ENCODE results near the gene LUM.
A peak's percentile ranks its signal among the peaks of the same experiment; 100 is the strongest.
"Not testable (repeated sequence)": the region's sequence is repeated elsewhere in the genome, so short reads cannot be mapped to it uniquely, and the experiment has no call there.

LUM gene

DNA sequence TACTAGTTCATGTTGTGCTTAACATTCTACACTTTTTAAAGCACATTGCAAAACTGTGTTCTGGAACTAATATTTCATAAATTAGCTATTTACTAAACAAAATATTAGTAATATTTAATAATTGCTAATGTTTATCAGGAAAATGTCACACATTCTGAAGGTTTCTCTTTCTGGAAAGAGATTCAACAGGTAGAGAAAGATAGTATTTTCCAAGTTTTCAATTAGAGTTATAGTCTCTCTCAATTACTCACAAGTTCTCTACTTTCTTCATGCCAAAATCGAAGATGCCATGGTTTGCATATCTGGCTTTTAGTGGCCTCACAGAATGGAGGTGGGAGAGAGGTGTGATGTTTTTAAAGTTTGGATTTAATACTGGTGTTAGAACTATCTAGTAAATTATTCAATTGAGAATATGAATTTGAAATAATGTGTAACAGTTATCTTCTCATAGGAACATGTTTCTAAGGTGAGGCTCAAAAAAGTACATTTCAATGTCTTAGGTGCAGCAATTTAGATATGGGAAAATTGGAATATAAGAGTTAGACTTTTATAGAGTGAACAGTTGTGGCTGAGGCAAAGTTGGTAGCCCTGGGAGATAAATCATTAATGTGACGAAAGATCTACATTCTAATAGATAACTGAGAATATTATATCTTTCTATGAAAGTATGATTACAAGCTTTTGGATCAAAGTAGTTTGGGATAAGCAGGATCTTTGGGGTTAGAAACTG lies 1.5 kb downstream of the LUM start:
- DNase-seq (ENCODE audit: low read depth in 2 of 2) = no peak

DNA sequence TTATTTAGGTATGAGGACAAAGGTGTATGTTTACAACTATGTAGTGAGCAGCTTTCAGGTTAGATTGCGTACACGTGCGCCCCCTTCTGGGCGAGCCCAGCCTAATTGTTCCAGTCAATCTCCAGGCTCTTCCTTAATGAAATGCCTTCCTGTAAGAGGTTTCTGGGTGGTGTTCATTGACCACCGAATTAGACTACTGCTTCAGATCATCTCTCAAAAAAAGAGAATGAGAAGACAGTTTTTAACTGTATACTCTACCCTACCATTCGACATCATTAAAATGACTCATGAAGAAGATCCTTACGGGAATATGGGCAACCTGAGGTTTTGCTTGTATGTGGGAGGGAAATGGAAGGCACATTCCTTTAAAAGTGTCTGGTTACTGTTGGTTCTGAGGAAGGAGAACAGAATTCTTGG lies 2.1 kb downstream of the LUM start:
- DNase-seq (ENCODE audit: low read depth in 2 of 2) = peak; percentile 43 to 55

DNA sequence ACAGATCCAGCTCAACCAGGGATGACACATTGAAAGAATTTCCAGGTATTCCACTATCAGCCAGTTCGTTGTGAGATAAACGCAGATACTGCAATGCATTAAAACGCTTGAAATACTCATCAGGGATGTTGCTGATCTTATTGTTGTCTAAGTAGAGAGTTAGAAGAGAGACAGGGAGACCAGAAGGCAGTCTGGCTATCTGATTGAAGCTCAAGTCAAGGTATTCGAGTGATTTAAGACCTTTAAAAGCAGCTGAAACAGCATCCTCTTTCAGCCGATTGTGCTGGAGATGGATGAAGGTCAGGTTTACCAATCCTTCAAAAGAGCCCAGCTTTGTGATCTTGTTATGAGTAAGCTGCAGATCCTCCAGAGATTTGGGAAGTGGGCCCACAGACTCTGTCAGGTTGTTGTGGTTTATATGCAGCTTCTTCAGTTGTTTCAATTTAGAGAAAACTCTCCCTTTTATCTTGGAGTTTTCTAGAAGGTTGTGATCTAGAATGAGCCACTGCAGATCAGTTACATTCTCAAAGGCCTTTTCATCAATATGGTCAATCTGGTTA lies 3.0 kb downstream of the LUM start:
- no peak for DNase-seq (ENCODE audit: low read depth in 2 of 2)

DNA sequence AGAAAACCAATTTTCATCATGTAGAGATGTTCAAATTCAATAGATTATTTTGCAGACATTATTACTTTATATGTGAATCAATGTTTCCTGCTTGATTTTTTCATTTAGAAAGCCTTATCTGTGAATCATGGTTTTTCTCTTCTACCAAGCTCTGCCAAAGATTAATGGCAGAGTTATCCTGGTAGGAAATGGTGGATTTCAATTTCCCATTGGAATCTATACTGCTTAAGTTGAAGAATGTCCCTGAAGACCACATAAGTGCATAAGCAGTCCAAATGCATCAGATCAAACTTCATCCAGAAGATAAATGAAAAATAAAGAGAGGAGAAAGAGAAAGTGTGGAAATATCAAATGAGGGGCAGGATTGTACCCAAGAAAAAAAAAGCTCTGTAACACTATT lies 5.0 kb downstream of the LUM start:
- no peak for DNase-seq (ENCODE audit: low read depth in 2 of 2)

DNA sequence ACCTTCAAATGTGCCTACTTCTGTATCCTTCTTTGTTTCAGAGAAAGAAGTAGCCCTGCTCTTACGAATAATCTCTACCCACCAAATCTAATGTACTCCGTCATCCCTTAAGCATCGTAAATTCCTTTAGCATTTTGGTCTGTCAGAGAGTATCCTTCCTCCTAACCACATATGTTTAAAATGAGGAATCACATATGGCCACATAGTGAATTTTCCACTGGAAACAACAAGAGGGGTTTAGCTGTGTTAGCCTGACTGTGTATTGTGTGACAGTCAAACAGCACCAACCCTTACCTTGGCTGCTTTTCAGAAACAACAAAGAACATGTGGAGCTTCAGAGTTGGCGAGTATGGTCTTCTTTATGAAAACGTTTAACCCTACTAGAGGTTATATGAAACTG lies 5.5 kb downstream of the LUM start:
- DNase-seq (ENCODE audit: low read depth in 2 of 2) = peak; percentile 57

DNA sequence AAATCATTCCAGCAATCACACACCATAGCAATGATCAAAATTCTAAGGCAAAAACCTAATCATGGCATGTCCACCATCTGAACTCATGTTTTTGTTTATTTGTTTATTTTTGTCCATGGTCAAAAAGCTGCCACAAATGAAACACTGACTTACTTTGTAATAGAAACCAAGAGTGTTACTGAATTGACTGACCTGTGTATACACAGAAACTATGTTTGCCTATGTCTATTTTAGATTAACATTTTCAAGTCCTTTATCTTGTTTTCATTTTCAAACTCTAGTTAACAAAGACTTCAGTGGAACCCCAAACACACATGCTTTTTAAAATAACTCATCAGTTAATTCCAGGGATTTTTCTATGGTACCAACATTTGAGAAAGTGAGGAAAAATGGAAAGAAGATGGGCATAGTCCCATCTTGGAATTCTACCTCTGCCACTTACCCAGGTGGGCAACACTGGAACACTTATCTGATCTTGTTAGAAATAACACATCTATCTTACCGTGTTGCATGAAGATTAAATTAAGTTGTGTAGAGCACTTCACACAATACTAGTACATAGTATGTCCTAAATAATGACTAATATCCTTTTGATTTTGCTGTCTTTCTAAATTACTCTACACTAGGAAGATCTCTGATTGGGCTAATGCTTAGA lies 6.4 kb downstream of the LUM start:
- DNase-seq (ENCODE audit: low read depth in 2 of 2) = no peak

DNA sequence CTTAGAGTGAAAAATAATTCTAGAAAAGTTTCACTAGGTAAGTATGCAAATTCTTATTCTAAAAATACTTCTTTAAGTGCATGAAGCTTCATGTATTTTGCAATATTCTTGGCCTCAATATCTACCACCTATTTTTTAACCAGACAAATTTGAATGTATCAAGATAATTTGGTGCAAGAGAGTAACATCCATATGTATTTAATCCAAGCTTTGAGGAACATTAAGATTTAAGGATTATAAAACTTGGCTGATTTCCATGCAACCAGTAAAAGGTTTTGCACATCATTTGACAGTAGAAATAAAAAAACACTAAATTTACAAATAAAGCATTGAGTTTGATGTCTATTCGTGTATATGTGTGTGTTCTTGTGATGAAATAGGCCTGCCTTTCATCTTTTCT lies 7.7 kb downstream of the LUM start:
- no peak for DNase-seq (ENCODE audit: low read depth in 2 of 2)

DNA sequence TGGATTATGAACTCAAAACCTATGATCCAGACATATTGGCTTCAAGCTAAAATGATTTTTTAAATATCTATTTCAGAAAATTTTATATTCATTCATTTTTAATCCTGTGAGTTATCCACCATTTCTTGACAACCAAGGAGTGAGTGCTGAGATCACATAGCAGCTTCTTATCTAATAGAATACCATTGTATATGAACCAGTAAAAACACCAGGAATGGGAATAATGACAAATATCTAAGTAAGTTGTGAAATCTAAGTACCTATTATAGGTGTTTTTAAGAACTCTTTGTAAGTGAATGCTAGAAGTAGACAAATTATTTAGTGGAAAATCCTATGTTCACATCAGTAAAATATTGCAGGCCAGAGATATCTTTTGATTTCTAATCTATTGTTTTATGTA lies 8.2 kb downstream of the LUM start:
- no peak for DNase-seq (ENCODE audit: low read depth in 2 of 2)

DNA sequence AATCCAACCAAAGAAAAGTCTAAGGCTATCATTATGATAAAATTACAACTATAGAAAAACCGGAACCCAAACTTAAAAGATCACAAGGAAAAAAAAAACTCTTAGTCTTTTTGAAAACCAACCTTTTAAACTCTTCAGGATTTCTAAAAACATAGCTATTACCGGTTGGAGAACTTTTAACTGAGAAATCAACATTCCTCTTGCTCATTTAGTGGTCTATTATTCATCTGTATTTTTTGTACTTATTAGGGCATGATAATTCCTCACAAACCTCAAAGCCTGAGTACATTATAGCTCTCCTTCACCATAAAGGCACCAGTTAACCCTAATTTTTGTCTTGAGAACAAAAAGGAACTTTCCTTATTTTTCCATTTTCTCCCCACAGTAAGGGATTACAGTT lies 10.4 kb downstream of the LUM start:
- peak; percentile 24 to 28 for DNase-seq (ENCODE audit: low read depth in 2 of 2)

DNA sequence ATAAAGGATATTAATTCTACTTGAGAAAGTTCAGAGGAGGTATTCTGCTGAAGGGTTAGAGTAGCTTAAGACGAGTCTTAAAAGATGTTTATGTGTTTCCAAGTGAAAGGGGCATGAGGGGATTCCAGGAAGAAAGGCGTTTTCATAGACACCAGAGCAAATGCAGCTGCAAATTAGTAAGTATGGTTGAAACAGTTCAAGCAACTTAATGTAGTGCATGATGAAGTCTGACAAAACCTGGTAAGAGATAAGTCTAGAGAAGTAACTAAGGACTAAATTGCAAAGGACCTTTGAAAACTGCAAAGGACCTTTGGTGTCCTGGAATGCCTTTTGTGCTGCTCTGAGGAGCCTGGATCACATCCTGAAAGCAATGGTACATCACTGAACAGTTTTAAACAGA lies 11.5 kb downstream of the LUM start:
- no peak for DNase-seq (ENCODE audit: low read depth in 2 of 2)

DNA sequence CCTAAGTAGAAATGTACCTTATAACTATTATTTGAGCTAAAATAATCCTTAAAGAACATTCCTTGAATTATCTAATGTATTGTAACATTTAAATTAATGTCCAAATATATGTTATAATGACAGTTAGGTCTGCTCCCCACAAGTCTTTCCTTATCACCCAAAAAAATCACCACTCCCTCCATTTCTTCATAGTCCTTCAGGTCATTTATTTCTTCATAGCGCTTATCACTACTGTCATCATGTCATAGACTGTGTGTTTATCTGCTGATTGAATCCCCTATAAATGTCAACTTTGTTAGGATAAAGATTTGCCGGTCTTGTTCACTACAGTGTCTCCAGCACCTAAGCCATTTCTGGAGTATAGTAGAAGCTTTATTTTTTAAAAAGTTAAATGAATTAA lies 12.0 kb downstream of the LUM start:
- DNase-seq (ENCODE audit: low read depth in 2 of 2) = no peak

DNA sequence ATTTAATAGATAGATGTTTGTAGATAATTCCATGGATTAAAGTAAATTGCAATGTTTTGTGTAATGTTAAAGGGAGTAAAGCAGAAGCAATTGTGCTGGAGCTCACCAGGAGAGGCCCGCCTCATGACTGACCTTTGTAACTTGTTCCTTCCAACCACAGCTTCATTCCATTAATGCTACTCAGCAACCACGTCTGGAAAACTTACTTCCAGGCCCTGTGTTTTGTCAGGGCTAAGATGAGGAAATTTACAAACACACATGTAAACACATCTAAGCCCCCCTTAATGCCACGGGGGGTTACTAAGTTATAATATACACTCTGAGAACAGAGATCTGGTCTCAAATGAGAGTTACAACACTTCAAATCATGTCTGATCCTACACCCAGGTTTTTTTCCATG lies 12.4 kb downstream of the LUM start:
- peak; percentile 81 to 83 for DNase-seq (ENCODE audit: low read depth in 2 of 2)

DNA sequence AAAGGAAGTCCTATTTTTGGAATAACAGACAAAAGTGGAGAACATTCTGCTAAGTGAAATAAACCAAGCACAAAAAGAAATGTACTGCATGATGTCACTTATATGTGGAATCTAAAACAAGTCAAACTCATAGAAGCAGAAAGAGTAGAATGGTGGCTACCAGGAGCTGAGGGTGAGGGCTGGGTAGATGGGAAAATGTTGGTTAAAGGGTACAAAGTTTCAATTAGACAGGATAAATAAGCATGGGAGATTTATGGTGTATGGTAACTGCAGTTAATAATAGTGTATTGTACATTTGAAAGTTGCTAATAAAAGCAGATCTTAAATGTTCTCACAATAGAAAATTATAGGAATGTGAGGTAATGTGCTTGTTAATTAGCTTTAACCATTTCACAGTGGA lies 12.8 kb downstream of the LUM start:
- no peak for DNase-seq (ENCODE audit: low read depth in 2 of 2)

DNA sequence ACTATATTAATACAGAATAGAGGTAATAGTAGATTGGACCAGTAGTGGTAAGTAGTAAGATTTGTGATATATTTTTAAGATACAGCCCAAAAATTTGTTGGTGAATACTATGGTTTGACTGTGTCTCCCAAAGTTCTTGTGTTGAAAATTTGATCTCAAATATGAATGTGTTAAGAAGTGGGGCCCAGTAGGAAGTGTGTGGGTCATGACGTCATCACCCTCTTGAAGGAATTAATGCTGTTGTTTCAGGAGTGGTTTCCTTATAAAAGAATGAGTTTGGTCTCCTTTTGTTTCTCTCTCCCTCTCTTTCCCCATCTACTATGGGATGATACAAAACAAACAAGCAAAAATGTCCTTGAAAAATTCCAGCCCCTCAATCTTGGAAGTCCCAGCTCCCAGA lies 16.3 kb downstream of the LUM start:
- no peak for DNase-seq (ENCODE audit: low read depth in 2 of 2)

DNA sequence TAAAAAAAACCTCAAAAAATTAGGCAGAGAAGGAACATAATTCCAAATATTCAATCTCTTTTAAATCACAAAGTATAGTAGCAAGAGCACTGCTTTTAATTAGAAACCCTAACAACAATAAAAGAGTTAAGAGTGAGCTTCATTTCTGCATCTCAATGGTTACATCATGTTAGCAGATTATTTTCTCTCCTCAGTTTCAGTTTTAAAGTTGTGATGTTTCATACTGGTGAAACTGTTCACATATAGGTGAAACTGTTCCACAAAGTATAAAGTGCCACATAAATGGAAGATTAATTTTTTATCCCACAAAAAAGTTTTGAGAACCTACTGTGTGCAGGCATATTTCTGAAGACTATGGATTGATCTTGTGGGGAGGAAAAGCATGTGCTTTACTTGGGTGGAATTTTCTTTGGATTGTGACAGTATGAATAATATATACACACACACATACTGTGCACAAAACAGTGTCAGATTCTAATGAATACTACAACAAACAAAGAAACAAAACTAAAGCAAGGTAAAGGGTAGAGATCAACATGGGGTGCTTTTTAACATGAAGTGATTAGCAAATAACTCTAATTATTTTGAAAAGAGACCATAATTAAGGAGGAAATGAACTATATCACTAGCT lies 17.1 kb downstream of the LUM start:
- no peak for DNase-seq (ENCODE audit: low read depth in 2 of 2)

DNA sequence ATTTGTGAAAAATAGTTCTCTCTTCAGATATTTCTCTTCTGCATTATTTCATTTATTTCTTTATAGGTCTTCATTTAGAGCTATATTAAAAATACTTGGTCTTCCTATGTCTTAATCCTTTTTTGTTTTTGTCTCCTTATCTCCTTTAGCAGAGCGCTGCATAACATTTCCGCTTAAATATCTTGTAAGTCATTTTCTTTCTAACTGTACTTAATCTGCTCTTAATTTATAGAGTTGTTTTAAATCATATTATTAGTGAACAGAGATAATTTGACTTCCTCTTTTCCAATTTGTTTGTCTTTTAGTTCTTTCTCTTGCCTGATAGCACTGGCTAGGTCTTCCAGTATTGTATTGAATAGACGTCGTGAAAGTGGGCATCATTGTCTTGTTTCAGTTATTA lies 18.0 kb downstream of the LUM start:
- no peak for DNase-seq (ENCODE audit: low read depth in 2 of 2)

DNA sequence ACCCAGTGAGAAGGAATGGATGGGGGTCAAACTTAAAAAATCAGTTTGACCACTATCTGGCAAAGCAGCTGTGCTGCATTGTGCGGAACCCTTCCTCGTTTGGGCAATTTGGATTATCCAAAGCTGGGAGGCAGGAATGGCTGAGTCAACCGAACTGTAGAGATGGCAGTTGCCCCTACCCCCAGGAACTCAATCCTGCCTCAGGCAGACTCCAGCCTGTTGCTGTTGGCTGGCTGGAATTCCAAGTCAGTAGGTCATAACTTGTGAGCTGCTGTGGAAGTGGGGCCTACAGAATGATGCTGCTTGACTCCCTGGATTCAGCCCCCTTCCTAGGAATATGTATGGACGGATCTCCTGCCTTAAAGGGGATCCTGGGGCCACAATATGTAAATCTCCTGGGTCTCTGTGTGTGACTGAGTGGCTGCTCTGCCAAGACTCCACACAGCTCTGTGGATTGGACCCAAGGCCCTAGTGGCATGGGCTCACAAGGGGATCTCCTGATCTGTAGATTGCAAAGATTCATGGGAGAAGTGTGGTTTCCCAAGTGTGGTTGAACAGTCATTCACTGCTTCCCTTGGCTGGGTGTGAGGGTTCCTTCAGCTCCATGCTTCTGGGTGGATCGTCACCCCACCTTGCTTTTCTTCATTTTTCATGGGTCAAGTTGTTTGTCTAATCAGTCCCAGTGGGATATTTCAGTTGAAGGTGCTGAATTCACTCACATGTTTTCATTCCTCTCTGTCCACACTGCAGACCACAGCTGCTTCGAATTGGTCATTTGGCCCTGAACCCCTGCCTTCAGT lies 19.2 kb downstream of the LUM start:
- no peak for DNase-seq (ENCODE audit: low read depth in 2 of 2)

DNA sequence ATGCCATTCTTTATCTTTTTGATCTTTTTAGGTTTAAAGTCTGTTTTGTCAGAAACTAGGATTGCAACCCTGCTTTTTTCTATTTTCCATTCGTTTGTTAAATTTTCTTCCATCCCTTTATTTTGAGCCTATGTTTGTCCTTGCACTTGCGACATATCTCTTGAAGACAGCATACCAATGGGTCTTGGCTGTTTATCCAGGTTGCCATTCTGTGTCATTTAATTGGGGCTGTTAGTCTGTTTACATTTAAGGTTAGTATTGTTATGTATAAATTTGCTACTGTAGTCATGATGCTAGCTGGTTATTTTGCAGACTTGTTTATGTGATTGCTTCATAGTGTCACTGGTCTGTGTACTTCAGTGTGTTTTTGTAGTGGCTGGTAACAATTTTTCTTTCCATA lies 21.3 kb downstream of the LUM start:
- not testable (repeated sequence) for DNase-seq (ENCODE audit: low read depth in 2 of 2)

DNA sequence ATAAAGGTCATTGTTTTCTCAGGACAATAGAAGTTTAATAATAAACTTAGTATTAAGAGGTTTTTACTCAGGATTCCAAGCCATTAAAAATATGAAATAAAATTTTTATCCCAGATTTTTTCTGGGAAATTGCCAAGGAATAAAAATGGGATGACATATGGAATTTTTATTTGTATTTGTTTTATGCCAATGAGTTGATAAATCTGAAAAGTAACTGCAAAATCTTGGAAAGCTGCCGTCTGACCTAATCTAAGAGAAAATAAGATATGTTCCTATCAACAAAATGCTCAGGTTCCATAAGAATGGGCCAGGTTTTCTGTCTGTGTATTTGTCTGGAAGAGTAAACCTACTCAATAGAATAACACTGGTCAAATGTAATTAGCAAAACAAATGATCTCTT lies 31.3 kb downstream of the LUM start:
- DNase-seq (ENCODE audit: low read depth in 2 of 2) = no peak

DNA sequence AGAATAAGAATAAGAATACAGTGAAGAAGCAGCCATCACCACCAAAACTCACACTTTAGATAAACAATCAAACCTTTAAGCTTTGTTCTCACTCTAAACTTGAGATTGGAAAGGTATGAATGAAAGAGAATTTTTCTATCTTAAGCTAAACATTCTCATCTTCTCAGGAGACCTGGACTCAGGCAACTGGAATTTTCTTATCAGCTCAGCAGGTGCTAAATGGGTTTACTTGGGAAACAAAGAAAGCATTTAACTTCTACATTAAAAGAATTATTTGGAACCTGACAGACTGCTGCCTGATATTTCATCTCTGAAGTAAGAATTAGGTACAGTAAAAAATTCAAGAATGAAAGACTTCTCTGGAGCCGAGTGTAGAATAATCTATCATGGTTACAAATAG lies 32.8 kb downstream of the LUM start:
- no peak for DNase-seq (ENCODE audit: low read depth in 2 of 2)

DNA sequence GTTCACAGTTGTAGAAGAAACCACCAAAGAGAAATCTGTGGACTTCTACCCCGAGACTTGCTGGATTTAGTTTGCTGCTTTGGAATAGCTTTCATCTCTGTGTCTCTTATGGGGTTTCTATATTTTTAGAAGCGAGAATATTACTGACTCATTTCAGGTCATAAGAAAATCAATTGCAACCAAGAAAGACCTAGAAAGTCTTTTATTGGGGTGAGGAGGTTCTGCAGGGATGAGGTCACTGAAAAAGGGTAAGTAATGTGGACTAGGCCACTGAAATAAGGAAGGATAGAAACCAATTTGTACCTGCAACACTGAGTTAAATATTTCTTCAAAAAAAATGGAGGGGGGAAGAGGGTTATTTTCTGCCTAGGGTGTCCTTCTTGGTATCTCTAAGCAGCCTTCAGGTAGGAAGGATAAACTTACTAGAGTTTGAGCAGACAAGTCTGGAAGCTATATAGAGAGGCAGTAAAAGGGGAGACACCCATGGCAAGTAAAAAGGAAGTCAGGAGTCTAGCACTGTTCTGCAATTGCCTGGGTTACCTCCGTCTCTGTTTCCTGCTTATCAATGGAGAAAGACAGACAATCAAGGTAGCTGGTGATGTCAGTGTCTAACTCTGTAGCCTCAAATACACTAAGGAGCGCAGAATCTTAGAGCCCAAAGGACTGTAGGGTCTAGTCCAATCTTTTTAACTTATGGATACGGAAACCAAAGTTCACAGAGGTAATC lies 33.9 kb downstream of the LUM start:
- DNase-seq (ENCODE audit: low read depth in 2 of 2) = no peak

DNA sequence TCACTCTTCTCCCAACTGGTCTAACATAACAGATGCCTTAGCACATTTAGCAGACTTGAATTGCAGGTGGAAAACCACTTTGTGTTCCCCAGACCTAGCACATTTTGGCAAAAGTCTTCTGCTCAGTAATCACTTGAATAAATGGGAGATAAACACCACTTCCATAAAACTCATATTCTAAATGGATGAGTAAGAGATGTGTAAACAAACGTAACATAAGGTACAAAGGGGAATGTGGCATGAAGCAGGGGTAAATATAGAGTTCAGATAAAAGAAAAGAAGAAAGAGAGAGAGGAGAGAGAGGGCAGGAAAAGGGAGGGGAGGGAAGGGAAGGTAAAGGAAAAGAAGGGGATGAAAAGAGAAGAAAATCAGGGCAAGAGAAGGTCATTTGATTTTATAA lies 36.4 kb downstream of the LUM start:
- DNase-seq (ENCODE audit: low read depth in 2 of 2) = no peak
